Endothelial cell of umbilical vein (primary cell): Measurements from ENCODE around the gene CD46. TPM values are rescaled to one million over a fixed set of nuclear protein-coding genes. Genes with fewer than 3 reads are reported as not detected.

Source experiments
- BruUV-seq: library from RNA; stranded (reverse); fragments of 400-500 nt; replicated peaks from 2 replicates; lab custom pipeline; 2021; lab: Mats Ljungman, UMichigan
- CTCF ChIA-PET: fragments of 300-600, 350-600 bp; sonication (Branson Sonifier 250); formaldehyde crosslinking; loops from one replicate; lab custom pipeline; 2021; ENCODE audit warnings: antibody characterized with exemption, inconsistent platforms; lab: Charles Lee
- POLR2A ChIA-PET: fragments of 300-600, 350-600 bp; sonication (Branson Sonifier 250); formaldehyde crosslinking; loops from one replicate; lab custom pipeline; 2021; ENCODE audit warnings: antibody characterized with exemption, inconsistent platforms; lab: Charles Lee
- DNase-seq: peaks from one replicate; pipeline ENCODE4 v3.0.0-alpha.2; 2011; ENCODE audit warnings: low read depth, low spot score
- FAIRE-seq: peaks from 2 replicates; lab custom pipeline; 2011; peaks lifted over from hg19 to GRCh38; lab: Jason Lieb, UNC
- H2AFZ ChIP-seq: 2 replicates; pipeline ENCODE4 v1.6.0; 2012; ENCODE audit warnings: low read depth, low read length, control low read depth, inconsistent platforms
- H3K27ac ChIP-seq: 2 replicates; pipeline ENCODE4 v1.5.1; 2011; ENCODE audit warnings: low read depth, mild to moderate bottlenecking, control low read depth, low read length, moderate library complexity; ENCODE audit not compliant: insufficient read depth
- H3K27me3 ChIP-seq, 2 experiments: 2 replicates each; pipeline versions ENCODE4 v1.6.0 to v1.6.1; 2011; ENCODE audit warnings: low read length in 2 of 2, mixed read lengths in 1 of 2; ENCODE audit not compliant: control insufficient read depth in 2 of 2, insufficient read depth in 2 of 2
- H3K36me3 ChIP-seq, 2 experiments: 2 replicates in 1 of 2; 3 replicates in 1 of 2; pipeline ENCODE4 v1.5.1; 2011; ENCODE audit warnings: low read length in 2 of 2, mild to moderate bottlenecking in 1 of 2, moderate library complexity in 1 of 2; ENCODE audit not compliant: control insufficient read depth in 2 of 2, insufficient read depth in 2 of 2; ENCODE audit errors: extremely low read depth in 1 of 2
- H3K4me1 ChIP-seq: 3 replicates; pipeline ENCODE4 v1.5.1; 2011; ENCODE audit warnings: mild to moderate bottlenecking, low read length; ENCODE audit not compliant: control insufficient read depth, insufficient read depth; ENCODE audit errors: extremely low read depth
- H3K4me2 ChIP-seq: 2 replicates; pipeline ENCODE4 v1.6.1; 2011; ENCODE audit warnings: low read length, control low read depth, mixed read lengths; ENCODE audit not compliant: insufficient read depth
- H3K4me3 ChIP-seq, 3 experiments: fragments of 200-600 bp in 1 of 3; sonication (generic), shearing (Covaris generic) in 1 of 3; replicated peaks in 1 of 3; 2 replicates each; pipeline ENCODE4 v1.5.1; 2011 to 2016; ENCODE audit warnings: control low read depth in 3 of 3, low read length in 3 of 3, mild to moderate bottlenecking in 2 of 3, inconsistent platforms in 1 of 3, low read depth in 1 of 3, moderate library complexity in 1 of 3; ENCODE audit not compliant: insufficient read depth in 1 of 3
- H3K79me2 ChIP-seq: 2 replicates; pipeline ENCODE4 v1.6.0; 2012; ENCODE audit warnings: low read length, inconsistent platforms; ENCODE audit not compliant: control insufficient read depth, insufficient read depth
- H3K9ac ChIP-seq: replicated peaks from 2 replicates; pipeline ENCODE3; 2011; ENCODE audit warnings: low read length, control low read depth; ENCODE audit not compliant: insufficient read depth; ENCODE audit errors: extremely low read depth
- H3K9me1 ChIP-seq: replicated peaks from 3 replicates; pipeline ENCODE4 v1.6.0; 2011; ENCODE audit warnings: mild to moderate bottlenecking, low read length; ENCODE audit not compliant: control insufficient read depth, insufficient read depth; ENCODE audit errors: extremely low read depth
- H3K9me3 ChIP-seq: replicated peaks from 2 replicates; pipeline ENCODE4 v1.5.1; 2012; ENCODE audit warnings: low read length, inconsistent platforms; ENCODE audit not compliant: control insufficient read depth, insufficient read depth
- H4K20me1 ChIP-seq: replicated peaks from 2 replicates; pipeline ENCODE3; 2011; ENCODE audit warnings: mild to moderate bottlenecking, low read length; ENCODE audit not compliant: control insufficient read depth, insufficient read depth; ENCODE audit errors: extremely low read depth
- EZH2 ChIP-seq: IDR thresholded peaks from 2 replicates; pipeline ENCODE4 v1.6.1; 2012; ENCODE audit warnings: borderline replicate concordance, low read depth, mild to moderate bottlenecking, moderate library complexity, low read length, inconsistent platforms; ENCODE audit not compliant: severe bottlenecking
- FOS ChIP-seq: IDR thresholded peaks from 2 replicates; pipeline ENCODE4 v1.6.1; 2011; ENCODE audit warnings: mild to moderate bottlenecking, low read length, moderate library complexity, borderline replicate concordance; ENCODE audit not compliant: insufficient read depth
- GATA2 ChIP-seq: IDR thresholded peaks from 2 replicates; pipeline ENCODE4 v1.7.0; 2011; ENCODE audit warnings: low read depth, mild to moderate bottlenecking, moderate library complexity, mixed read lengths, low read length; ENCODE audit not compliant: insufficient read length, insufficient read depth
- JUN ChIP-seq: IDR thresholded peaks from 2 replicates; pipeline ENCODE4 v1.6.1; 2011; ENCODE audit warnings: borderline replicate concordance, low read depth; ENCODE audit not compliant: insufficient read length, insufficient read depth
- MYC ChIP-seq: IDR thresholded peaks from one replicate; pipeline ENCODE4 v1.6.1; 2011; ENCODE audit warnings: mild to moderate bottlenecking, low read depth, low read length
- POLR2A ChIP-seq: IDR thresholded peaks from 2 replicates; pipeline ENCODE4 v1.6.1; 2012; ENCODE audit warnings: low read depth, mild to moderate bottlenecking, control low read depth, low read length
- POLR2AphosphoS5 ChIP-seq: IDR thresholded peaks from 2 replicates; pipeline ENCODE4 v1.6.1; 2012; ENCODE audit warnings: low read depth, mild to moderate bottlenecking, control low read depth, low read length, moderate library complexity; ENCODE audit not compliant: insufficient read depth
- dilution Hi-C: fragments of 300-500 bp; cut with MboI; formaldehyde crosslinking; loops from one replicate; pipeline ENCODE4 v1.15.0; 2019; ENCODE audit warnings: low sequenced_read_pairs; ENCODE audit not compliant: extremely low pct_ligation_motif_present
- intact Hi-C: fragments of 100-400 bp; cut with micrococcal nuclease; formaldehyde crosslinking; loops from one replicate; pipeline ENCODE4 v1.10.0; 2022
- polyA plus RNA-seq, 4 experiments: library from polyadenylated mRNA; depleted of rRNA in 3 of 4; stranded (reverse) in 3 of 4; unstranded in 1 of 4; fragments of >200 nt; gene quantifications; 2 replicates each; pipeline versions ENCODE4 v1.2.1 to v1.2.3, GENCODE V29; 2011 to 2012; ENCODE audit warnings: missing spikeins in 1 of 4
- total RNA-seq: library from RNA; stranded (reverse); gene quantifications from 2 replicates; pipeline ENCODE4 v1.2.3, GENCODE V29; 2021
- TF ChIP-seq, protein P1 (sequence below): IDR thresholded peaks from 2 replicates; pipeline ENCODE4 v1.6.1; 2011; ENCODE audit not compliant: insufficient read depth, insufficient read length
- TF ChIP-seq, protein P2 (sequence below), 2 donors: IDR thresholded peaks; 1 replicate in 1 of 2; 2 replicates in 1 of 2; pipeline ENCODE4 v1.5.1; 2011; ENCODE audit warnings: low read length in 2 of 2, mild to moderate bottlenecking in 2 of 2, moderate library complexity in 2 of 2, control low read depth in 1 of 2, inconsistent platforms in 1 of 2, low read depth in 1 of 2; ENCODE audit not compliant: insufficient read depth in 1 of 2; ENCODE audit errors: extremely low read depth in 1 of 2

Gene CD46
- total and polyA plus RNA-seq, 2 donors (not counting 3 experiments of a cell fraction or from before 2014, with no cell fraction given): 134 to 256 TPM

- Histone ChIP-seq H3K27me3 (no peaks in the 10 kb centered on the region), H3K36me3 (peaks cover 0 to 3% of the 10 kb centered on the region in 2 experiments), H3K9me1 (no peaks in the 10 kb centered on the region), H4K20me1 (no peaks in the 10 kb centered on the region), H3K9ac (no peak overlapping the region), H3K79me2 (peaks cover 46% of the 10 kb centered on the region), H3K9me3 (no peaks in the 10 kb centered on the region), H3K27ac (no peak overlapping the region), H3K4me1 (peaks cover 26% of the 10 kb centered on the region), H2AFZ (no peak overlapping the region), H3K4me2 (no peak overlapping the region), H3K4me3 (no peak overlapping the region)
- FAIRE-seq: no peak
- TF ChIP-seq, protein P1, sequence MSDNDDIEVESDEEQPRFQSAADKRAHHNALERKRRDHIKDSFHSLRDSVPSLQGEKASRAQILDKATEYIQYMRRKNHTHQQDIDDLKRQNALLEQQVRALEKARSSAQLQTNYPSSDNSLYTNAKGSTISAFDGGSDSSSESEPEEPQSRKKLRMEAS: no peak
- no peak for TF ChIP-seq POLR2AphosphoS5
- no peak for TF ChIP-seq MYC
- no peak for TF ChIP-seq FOS
- TF ChIP-seq GATA2: no peak
- no peak for TF ChIP-seq POLR2A
- TF ChIP-seq, protein P2, sequence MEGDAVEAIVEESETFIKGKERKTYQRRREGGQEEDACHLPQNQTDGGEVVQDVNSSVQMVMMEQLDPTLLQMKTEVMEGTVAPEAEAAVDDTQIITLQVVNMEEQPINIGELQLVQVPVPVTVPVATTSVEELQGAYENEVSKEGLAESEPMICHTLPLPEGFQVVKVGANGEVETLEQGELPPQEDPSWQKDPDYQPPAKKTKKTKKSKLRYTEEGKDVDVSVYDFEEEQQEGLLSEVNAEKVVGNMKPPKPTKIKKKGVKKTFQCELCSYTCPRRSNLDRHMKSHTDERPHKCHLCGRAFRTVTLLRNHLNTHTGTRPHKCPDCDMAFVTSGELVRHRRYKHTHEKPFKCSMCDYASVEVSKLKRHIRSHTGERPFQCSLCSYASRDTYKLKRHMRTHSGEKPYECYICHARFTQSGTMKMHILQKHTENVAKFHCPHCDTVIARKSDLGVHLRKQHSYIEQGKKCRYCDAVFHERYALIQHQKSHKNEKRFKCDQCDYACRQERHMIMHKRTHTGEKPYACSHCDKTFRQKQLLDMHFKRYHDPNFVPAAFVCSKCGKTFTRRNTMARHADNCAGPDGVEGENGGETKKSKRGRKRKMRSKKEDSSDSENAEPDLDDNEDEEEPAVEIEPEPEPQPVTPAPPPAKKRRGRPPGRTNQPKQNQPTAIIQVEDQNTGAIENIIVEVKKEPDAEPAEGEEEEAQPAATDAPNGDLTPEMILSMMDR (IDR thresholded peaks at IDR 0.05; ENCODE audit: extremely low read depth in 1 of 2, insufficient read depth in 1 of 2, low read depth in 1 of 2, low read length in 2 of 2): no peak
- no peak for TF ChIP-seq JUN
- no peak for TF ChIP-seq EZH2
- dilution Hi-C loops: no loop called here
- ChIA-PET POLR2A (no interaction called here), CTCF (interaction anchor here (1.1 to 21.9 kb wide), 4 partner anchors 12 to 167 kb away, joined by 4 to 634 read pairs (median 18); no protein-coding TSS in a partner anchor)
- no peak for DNase-seq
- intact Hi-C loops: no loop called here
- BruUV-seq: no TSS peak
These were observed 78.9 kb downstream of the CD46 start for GRCh38 chr1:207830788-207831187.
